ENCODE measurements around the gene CALR3.

CALR3 gene

DNA sequence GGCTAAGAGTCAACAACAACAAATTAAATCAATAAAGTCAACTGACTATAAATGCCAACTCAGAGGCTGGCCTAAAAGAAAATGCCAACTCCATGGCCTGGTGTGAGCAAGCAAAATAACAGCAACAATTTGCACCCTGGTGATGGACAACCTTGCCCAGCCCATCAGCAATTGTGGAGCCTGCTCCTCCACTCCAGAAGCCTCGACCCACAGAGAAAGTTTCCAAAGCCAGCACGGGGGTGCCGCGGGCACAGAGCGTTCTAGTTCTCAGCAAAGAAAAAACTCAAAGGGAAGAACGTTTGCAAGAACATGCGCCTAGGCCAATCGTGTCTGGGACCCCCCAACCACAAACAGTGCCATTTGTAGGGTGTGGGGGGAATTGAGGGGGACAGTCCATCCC, 35.5 kb downstream of the CALR3 start:
- Histone ChIP-seq H3K27ac (ENCODE audit: low read depth, low read length) (peak overlapping the region; percentile 75), H3K36me3 (ENCODE audit: low read length) (peaks cover 5% of the 10 kb centered on the region; the same call in 1 of the 2 replicates), H3K9ac (ENCODE audit: low read length) (peak overlapping the region; percentile 51), H3K9me2 (replicated peaks; ENCODE audit: insufficient read depth, low read length) (no peaks in the 10 kb centered on the region), H3K79me2 (ENCODE audit: insufficient read depth, low read length) (peaks cover 100% of the 10 kb centered on the region), H3F3A (ENCODE audit: insufficient read depth) (peaks cover 20% of the 10 kb centered on the region; the same call in 1 of the 2 replicates), H3K4me2 (ENCODE audit: low read depth, low read length, poor library complexity, severe bottlenecking) (peak overlapping the region; percentile 74), H3K9me3 (ENCODE audit: insufficient read depth, low read length) (no peaks in the 10 kb centered on the region), H3K4me3 (ENCODE audit: insufficient read depth, low read length, poor library complexity, severe bottlenecking) (no peak overlapping the region), H4K20me1 (ENCODE audit: low read depth, low read length) (peaks cover 4% of the 10 kb centered on the region; the same call in 1 of the 2 replicates), H3K27me3 (ENCODE audit: low read length) (no peaks in the 10 kb centered on the region), H2AFZ (ENCODE audit: low read depth, low read length, severe bottlenecking) (no peak overlapping the region)
- no peak for TF ChIP-seq CTCF (IDR thresholded peaks at IDR 0.05; ENCODE audit: insufficient read depth, low read length, poor library complexity, severe bottlenecking)
- no peak for TF ChIP-seq EZH2phosphoT487 (conservative IDR thresholded peaks at IDR 0.05; ENCODE audit: low read length)

- H3K36me3 ChIP-seq (ENCODE audit: low read length), result no peaks in the 10 kb centered on the region
- no peaks in the 10 kb centered on the region for H4K20me1 ChIP-seq (ENCODE audit: low read depth, low read length)
- H3K4me2 ChIP-seq (ENCODE audit: low read depth, low read length, poor library complexity, severe bottlenecking), result peak overlapping the region; percentile 74
- no peak overlapping the region for H3K4me3 ChIP-seq (ENCODE audit: insufficient read depth, low read length, poor library complexity, severe bottlenecking)
- no peak for TF ChIP-seq EZH2phosphoT487 (conservative IDR thresholded peaks at IDR 0.05; ENCODE audit: low read length)
- TF ChIP-seq CTCF (IDR thresholded peaks at IDR 0.05; ENCODE audit: insufficient read depth, low read length, poor library complexity, severe bottlenecking), result no peak
- H3K9me2 ChIP-seq (replicated peaks; ENCODE audit: insufficient read depth, low read length), result no peaks in the 10 kb centered on the region
- no peak overlapping the region for H2AFZ ChIP-seq (ENCODE audit: low read depth, low read length, severe bottlenecking)
- H3F3A ChIP-seq (ENCODE audit: insufficient read depth), result peaks cover 21% of the 10 kb centered on the region; the same call in 1 of the 2 replicates
- no peaks in the 10 kb centered on the region for H3K9me3 ChIP-seq (ENCODE audit: insufficient read depth, low read length)
- peak overlapping the region; percentile 51 for H3K9ac ChIP-seq (ENCODE audit: low read length)
- H3K79me2 ChIP-seq (ENCODE audit: insufficient read depth, low read length), result peaks cover 100% of the 10 kb centered on the region
- no peaks in the 10 kb centered on the region for H3K27me3 ChIP-seq (ENCODE audit: low read length)
- H3K27ac ChIP-seq (ENCODE audit: low read depth, low read length), result peak overlapping the region; percentile 75
Observed at GRCh38 chr19:16459680-16460079, 36.3 kb downstream of the CALR3 start.

GRCh38 chr19:16458391-16459341, 37.3 kb downstream of the CALR3 start:
- peak overlapping the region; percentile 9 for H3K4me3 ChIP-seq (ENCODE audit: insufficient read depth, low read length, poor library complexity, severe bottlenecking)
- H3K9ac ChIP-seq (ENCODE audit: low read length), result peak overlapping the region; percentile 51
- peak overlapping the region; percentile 74 for H3K4me2 ChIP-seq (ENCODE audit: low read depth, low read length, poor library complexity, severe bottlenecking)
- H3F3A ChIP-seq (ENCODE audit: insufficient read depth), result peaks cover 26% of the 10 kb centered on the region
- peak overlapping the region; percentile 75 for H3K27ac ChIP-seq (ENCODE audit: low read depth, low read length)
- H4K20me1 ChIP-seq (ENCODE audit: low read depth, low read length), result no peaks in the 10 kb centered on the region
- H3K27me3 ChIP-seq (ENCODE audit: low read length), result no peaks in the 10 kb centered on the region
- no peaks in the 10 kb centered on the region for H3K36me3 ChIP-seq (ENCODE audit: low read length)
- H3K79me2 ChIP-seq (ENCODE audit: insufficient read depth, low read length), result peaks cover 100% of the 10 kb centered on the region
- H2AFZ ChIP-seq (ENCODE audit: low read depth, low read length, severe bottlenecking), result no peak overlapping the region
- H3K9me3 ChIP-seq (ENCODE audit: insufficient read depth, low read length), result no peaks in the 10 kb centered on the region
- H3K9me2 ChIP-seq (replicated peaks; ENCODE audit: insufficient read depth, low read length), result no peaks in the 10 kb centered on the region
- TF ChIP-seq CTCF (IDR thresholded peaks at IDR 0.05; ENCODE audit: insufficient read depth, low read length, poor library complexity, severe bottlenecking), result no peak

Data from SU-DHL-6 (cell line).